HG02943 (cell line): ENCODE results near the gene CLEC2D.
A peak's percentile ranks its signal among the peaks of the same experiment; 100 is the strongest.
"Not testable (repeated sequence)": the region's sequence is repeated elsewhere in the genome, so short reads cannot be mapped to it uniquely, and the experiment has no call there.

Source experiments
- ATAC-seq: cut with Tn5 transposase; IDR thresholded peaks from one replicate; pipeline ENCODE4 v1.9.1; 2021; ENCODE audit warnings: mild to moderate bottlenecking, low read depth, moderate library complexity; ENCODE audit not compliant: unreplicated experiment

Gene CLEC2D

GRCh38 chr12:9724023-9724422 lies 54.5 kb downstream of the CLEC2D start:
- no peak for ATAC-seq

GRCh38 chr12:9725213-9725870 lies 55.8 kb downstream of the CLEC2D start:
- ATAC-seq, result no peak

GRCh38 chr12:9727813-9728212 lies 58.3 kb downstream of the CLEC2D start:
- ATAC-seq, result no peak

GRCh38 chr12:9729082-9729481 lies 59.6 kb downstream of the CLEC2D start:
- ATAC-seq, result no peak

- no peak for ATAC-seq
Observed at GRCh38 chr12:9730011-9730410, 60.5 kb downstream of the CLEC2D start.

- ATAC-seq, result no peak
Observed at GRCh38 chr12:9730591-9730990, 61.1 kb downstream of the CLEC2D start.

- no peak for ATAC-seq
Observed at GRCh38 chr12:9731393-9731792, 61.9 kb downstream of the CLEC2D start.

- no peak for ATAC-seq
Observed at GRCh38 chr12:9731797-9732196, 62.3 kb downstream of the CLEC2D start.

GRCh38 chr12:9732921-9733461 lies 63.5 kb downstream of the CLEC2D start, which contains the start of gene CLECL1:
CLECL1 (minus strand) TSS chr12:9733097.
- no peak for ATAC-seq

GRCh38 chr12:9735601-9736000 lies 66.1 kb downstream of the CLEC2D start:
- ATAC-seq, result no peak

GRCh38 chr12:9736936-9737705 lies 67.6 kb downstream of the CLEC2D start:
- ATAC-seq, result no peak

- not testable (repeated sequence) for ATAC-seq
Observed at GRCh38 chr12:9738905-9739304, 69.4 kb downstream of the CLEC2D start.

- ATAC-seq, result not testable (repeated sequence)
Observed at GRCh38 chr12:9739404-9740105, 70.0 kb downstream of the CLEC2D start.

- no peak for ATAC-seq
Observed at GRCh38 chr12:9740106-9740750, 70.7 kb downstream of the CLEC2D start.

GRCh38 chr12:9741726-9742125 lies 72.2 kb downstream of the CLEC2D start:
- peak; percentile 56 for ATAC-seq

- no peak for ATAC-seq
Observed at GRCh38 chr12:9742661-9743060, 73.1 kb downstream of the CLEC2D start.

GRCh38 chr12:9745199-9745598 lies 75.7 kb downstream of the CLEC2D start:
- no peak for ATAC-seq
